Measurements from ENCODE around the gene MIA3.
"Not testable (repeated sequence)": the region's sequence is repeated elsewhere in the genome, so short reads cannot be mapped to it uniquely, and the experiment has no call there.

MIA3 gene

GRCh38 chr1:222609111-222609510 is 8.8 kb upstream of the MIA3 start:
- H3K4me3 Mint-ChIP-seq, CTCF ChIA-PET, H3K27ac Mint-ChIP-seq, H3K4me1 Mint-ChIP-seq, H3K36me3 Mint-ChIP-seq, H3K9me3 Mint-ChIP-seq, DNase-seq: not testable (repeated sequence)
- peaks cover 37% of the 10 kb centered on the region for H3K27me3 Mint-ChIP-seq

GRCh38 chr1:222610728-222611127 is 7.2 kb upstream of the MIA3 start:
- no peaks in the 10 kb centered on the region for H3K36me3 Mint-ChIP-seq
- H3K27me3 Mint-ChIP-seq: peaks cover 41% of the 10 kb centered on the region
- DNase-seq: no peak
- H3K4me1 Mint-ChIP-seq: no peaks in the 10 kb centered on the region
- CTCF ChIA-PET: no interaction called here
- no peak overlapping the region for H3K27ac Mint-ChIP-seq
- H3K9me3 Mint-ChIP-seq: no peaks in the 10 kb centered on the region
- no peak overlapping the region for H3K4me3 Mint-ChIP-seq

GRCh38 chr1:222613627-222614026 is 4.3 kb upstream of the MIA3 start:
- DNase-seq: no peak
- H3K9me3 Mint-ChIP-seq: no peaks in the 10 kb centered on the region
- CTCF ChIA-PET: interaction anchor here (1.4 kb wide), 1 partner anchor 21 kb away, joined by 5 read pairs; no protein-coding TSS in a partner anchor
- H3K27ac Mint-ChIP-seq: no peak overlapping the region
- H3K36me3 Mint-ChIP-seq: no peaks in the 10 kb centered on the region
- no peak overlapping the region for H3K4me3 Mint-ChIP-seq
- peaks cover 36% of the 10 kb centered on the region for H3K27me3 Mint-ChIP-seq
- H3K4me1 Mint-ChIP-seq: peaks cover 9% of the 10 kb centered on the region

- peak overlapping the region; percentile 83 for H3K4me3 Mint-ChIP-seq
- H3K36me3 Mint-ChIP-seq: peaks cover 7% of the 10 kb centered on the region
- H3K27ac Mint-ChIP-seq: no peak overlapping the region
- DNase-seq: no peak
- CTCF ChIA-PET: interaction anchor here (0.7 kb wide), 1 partner anchor 18 kb away, joined by 3 read pairs; no protein-coding TSS in a partner anchor
- H3K27me3 Mint-ChIP-seq: peaks cover 32% of the 10 kb centered on the region
- H3K9me3 Mint-ChIP-seq: no peaks in the 10 kb centered on the region
- H3K4me1 Mint-ChIP-seq: peaks cover 33% of the 10 kb centered on the region
Observed at GRCh38 chr1:222616525-222616924, 1.4 kb upstream of the MIA3 start.

GRCh38 chr1:222617367-222617951 is 438 bp upstream of the MIA3 start:
- Mint-ChIP-seq H3K27ac (peak overlapping the region; percentile 89), H3K9me3 (no peaks in the 10 kb centered on the region), H3K36me3 (peaks cover 12% of the 10 kb centered on the region), H3K4me1 (peaks cover 33% of the 10 kb centered on the region), H3K27me3 (peaks cover 23% of the 10 kb centered on the region), H3K4me3 (peak overlapping the region; percentile 83)
- peak; percentile 95 for DNase-seq
- CTCF ChIA-PET: no interaction called here

- peaks cover 24% of the 10 kb centered on the region for H3K36me3 Mint-ChIP-seq
- peaks cover 17% of the 10 kb centered on the region for H3K27me3 Mint-ChIP-seq
- H3K27ac Mint-ChIP-seq: peak overlapping the region; percentile 75
- no peaks in the 10 kb centered on the region for H3K9me3 Mint-ChIP-seq
- peaks cover 33% of the 10 kb centered on the region for H3K4me1 Mint-ChIP-seq
- peak; percentile 27 for DNase-seq
- H3K4me3 Mint-ChIP-seq: peak overlapping the region; percentile 83
- CTCF ChIA-PET: interaction anchor here (1.7 to 2.4 kb wide), 2 partner anchors 15 to 163 kb away, joined by 5 to 16 read pairs; no protein-coding TSS in a partner anchor
Observed at GRCh38 chr1:222618880-222619596, 1.1 kb downstream of the MIA3 start.

GRCh38 chr1:222620566-222620965 is 2.7 kb downstream of the MIA3 start:
- Mint-ChIP-seq H3K27ac (no peak overlapping the region), H3K27me3 (peaks cover 15% of the 10 kb centered on the region), H3K4me1 (peaks cover 33% of the 10 kb centered on the region), H3K4me3 (no peak overlapping the region), H3K9me3 (no peaks in the 10 kb centered on the region), H3K36me3 (peaks cover 29% of the 10 kb centered on the region)
- no peak for DNase-seq
- CTCF ChIA-PET: interaction anchor here (1.7 to 2.4 kb wide), 2 partner anchors 13 to 165 kb away, joined by 5 to 16 read pairs; no protein-coding TSS in a partner anchor

GRCh38 chr1:222622765-222623164 is 4.9 kb downstream of the MIA3 start:
- no peak for DNase-seq
- CTCF ChIA-PET: interaction anchor here (2.9 kb wide), 1 partner anchor 11 kb away, joined by 11 read pairs; no protein-coding TSS in a partner anchor
- peaks cover 24% of the 10 kb centered on the region for H3K4me1 Mint-ChIP-seq
- peaks cover 7% of the 10 kb centered on the region for H3K27me3 Mint-ChIP-seq
- H3K27ac Mint-ChIP-seq: no peak overlapping the region
- H3K9me3 Mint-ChIP-seq: no peaks in the 10 kb centered on the region
- H3K36me3 Mint-ChIP-seq: peaks cover 44% of the 10 kb centered on the region
- H3K4me3 Mint-ChIP-seq: no peak overlapping the region

- DNase-seq: no peak
- Mint-ChIP-seq H3K27me3 (peaks cover 7% of the 10 kb centered on the region), H3K27ac (no peak overlapping the region), H3K4me1 (peaks cover 24% of the 10 kb centered on the region), H3K4me3 (no peak overlapping the region), H3K9me3 (no peaks in the 10 kb centered on the region), H3K36me3 (peaks cover 51% of the 10 kb centered on the region)
- CTCF ChIA-PET: interaction anchor here (2.9 kb wide), 1 partner anchor 11 kb away, joined by 11 read pairs; no protein-coding TSS in a partner anchor
Observed at GRCh38 chr1:222623458-222623857, 5.6 kb downstream of the MIA3 start.

- no peaks in the 10 kb centered on the region for H3K27me3 Mint-ChIP-seq
- no peak overlapping the region for H3K4me3 Mint-ChIP-seq
- H3K36me3 Mint-ChIP-seq: peaks cover 52% of the 10 kb centered on the region
- H3K4me1 Mint-ChIP-seq: peaks cover 19% of the 10 kb centered on the region
- DNase-seq: no peak
- CTCF ChIA-PET: interaction anchor here (2.9 kb wide), 1 partner anchor 10 kb away, joined by 11 read pairs; no protein-coding TSS in a partner anchor
- no peaks in the 10 kb centered on the region for H3K9me3 Mint-ChIP-seq
- H3K27ac Mint-ChIP-seq: no peak overlapping the region
Observed at GRCh38 chr1:222624214-222624613, 6.3 kb downstream of the MIA3 start.

- no peak overlapping the region for H3K4me3 Mint-ChIP-seq
- H3K27me3 Mint-ChIP-seq: no peaks in the 10 kb centered on the region
- CTCF ChIA-PET: no interaction called here
- no peaks in the 10 kb centered on the region for H3K4me1 Mint-ChIP-seq
- no peak for DNase-seq
- H3K27ac Mint-ChIP-seq: no peak overlapping the region
- peaks cover 44% of the 10 kb centered on the region for H3K36me3 Mint-ChIP-seq
- H3K9me3 Mint-ChIP-seq: no peaks in the 10 kb centered on the region
Observed at GRCh38 chr1:222627232-222627631, 9.3 kb downstream of the MIA3 start.

- H3K27ac Mint-ChIP-seq: no peak overlapping the region
- CTCF ChIA-PET: no interaction called here
Observed at GRCh38 chr1:222629921-222630535, 12.1 kb downstream of the MIA3 start.

GRCh38 chr1:222631611-222632208 is 13.8 kb downstream of the MIA3 start:
- no peak for DNase-seq
- no peak overlapping the region for H3K27ac Mint-ChIP-seq
- H3K4me3 Mint-ChIP-seq: no peak overlapping the region
- H3K27me3 Mint-ChIP-seq: no peaks in the 10 kb centered on the region
- H3K36me3 Mint-ChIP-seq: peaks cover 33% of the 10 kb centered on the region
- no peaks in the 10 kb centered on the region for H3K9me3 Mint-ChIP-seq
- CTCF ChIA-PET: interaction anchor here (0.7 to 1.2 kb wide), 2 partner anchors 10 to 170 kb away, joined by 3 read pairs; no protein-coding TSS in a partner anchor
- peaks cover 10% of the 10 kb centered on the region for H3K4me1 Mint-ChIP-seq

More at GRCh38 chr1:222629921-222630535, 12.1 kb downstream of the MIA3 start:
- H3K4me1 Mint-ChIP-seq: peaks cover 10% of the 10 kb centered on the region
- no peaks in the 10 kb centered on the region for H3K27me3 Mint-ChIP-seq
- H3K9me3 Mint-ChIP-seq: no peaks in the 10 kb centered on the region
- H3K4me3 Mint-ChIP-seq: no peak overlapping the region
- peaks cover 37% of the 10 kb centered on the region for H3K36me3 Mint-ChIP-seq
- DNase-seq: no peak

- CTCF ChIA-PET: interaction anchor here (0.7 to 2.6 kb wide), 4 partner anchors 9 to 171 kb away, joined by 3 to 31 read pairs (median 10); no protein-coding TSS in a partner anchor
- Mint-ChIP-seq H3K27ac (no peak overlapping the region), H3K9me3 (no peaks in the 10 kb centered on the region), H3K27me3 (no peaks in the 10 kb centered on the region), H3K36me3 (peaks cover 31% of the 10 kb centered on the region), H3K4me3 (no peak overlapping the region), H3K4me1 (peaks cover 10% of the 10 kb centered on the region)
- DNase-seq: no peak
Observed at GRCh38 chr1:222632749-222633148, 14.9 kb downstream of the MIA3 start.
